ENCODE results near the gene DCDC2.
"Not testable (repeated sequence)": the region's sequence is repeated elsewhere in the genome, so short reads cannot be mapped to it uniquely, and the experiment has no call there.

DCDC2 gene

GRCh38 chr6:24357336-24358218 lies at the start of gene DCDC2:
Gene DCDC2, minus strand, starts transcription at chr6:24358059. Its CDS starts 309 bp downstream, at chr6:24357750.
- peak; percentile 28 for DNase-seq

- no peak for DNase-seq
Observed at GRCh38 chr6:24405262-24405661, 47.4 kb upstream of the DCDC2 start.

GRCh38 chr6:24403501-24403824 lies 45.6 kb upstream of the DCDC2 start:
- DNase-seq: no peak

- DNase-seq: peak; percentile 83
Observed at GRCh38 chr6:24402697-24403500, 45.0 kb upstream of the DCDC2 start, which contains the start of gene MRS2. Gene MRS2, plus strand, starts transcription at chr6:24402936. Its CDS starts 111 bp downstream, at chr6:24403047.

- DNase-seq: no peak
Observed at GRCh38 chr6:24401458-24401857, 43.6 kb upstream of the DCDC2 start.

GRCh38 chr6:24400045-24401039 lies 42.5 kb upstream of the DCDC2 start:
- not testable (repeated sequence) for DNase-seq

- no peak for DNase-seq
Observed at GRCh38 chr6:24397631-24398030, 39.8 kb upstream of the DCDC2 start.

- no peak for DNase-seq
Observed at GRCh38 chr6:24396824-24397223, 39.0 kb upstream of the DCDC2 start.

- DNase-seq: no peak
Observed at GRCh38 chr6:24394780-24395437, 37.0 kb upstream of the DCDC2 start.

GRCh38 chr6:24394061-24394779 lies 36.4 kb upstream of the DCDC2 start:
- DNase-seq: no peak

GRCh38 chr6:24391756-24392405 lies 34.0 kb upstream of the DCDC2 start:
- DNase-seq: no peak

GRCh38 chr6:24391208-24391607 lies 33.3 kb upstream of the DCDC2 start:
- DNase-seq: no peak

GRCh38 chr6:24387818-24388217 lies 30.0 kb upstream of the DCDC2 start:
- DNase-seq: no peak

GRCh38 chr6:24385536-24386269 lies 27.8 kb upstream of the DCDC2 start:
- DNase-seq: no peak

- not testable (repeated sequence) for DNase-seq
Observed at GRCh38 chr6:24384369-24385130, 26.7 kb upstream of the DCDC2 start.

GRCh38 chr6:24382891-24383494 lies 25.1 kb upstream of the DCDC2 start:
- DNase-seq: not testable (repeated sequence)

- no peak for DNase-seq
Observed at GRCh38 chr6:24382220-24382540, 24.3 kb upstream of the DCDC2 start.

- DNase-seq: no peak
Observed at GRCh38 chr6:24381476-24382219, 23.8 kb upstream of the DCDC2 start.
